NCI-H2227 treated with DMSO at 0.1 percent for 48 hours (cell line): ENCODE results near the gene AP4M1.
"Not testable (repeated sequence)": the region's sequence is repeated elsewhere in the genome, so short reads cannot be mapped to it uniquely, and the experiment has no call there.

ENCODE experiments used
- DNase-seq: peaks from one replicate; lab custom pipeline; 2025; lab: John Stamatoyannopoulos, UW

The AP4M1 gene

GRCh38 chr7:100109521-100110163 lies 8.2 kb downstream of the AP4M1 start:
- DNase-seq: no peak

- no peak for DNase-seq
Measured at GRCh38 chr7:100111156-100111555, 9.7 kb downstream of the AP4M1 start.

GRCh38 chr7:100111914-100112313 lies 10.5 kb downstream of the AP4M1 start:
- DNase-seq: no peak

GRCh38 chr7:100115026-100115425 lies 13.6 kb downstream of the AP4M1 start:
- DNase-seq: no peak

- DNase-seq: no peak
Measured at GRCh38 chr7:100118388-100119071, 17.1 kb downstream of the AP4M1 start.

- peak; percentile 97 for DNase-seq
Measured at GRCh38 chr7:100119072-100119969, 17.9 kb downstream of the AP4M1 start, which contains the start of the genes CNPY4 and TAF6. Gene CNPY4 (plus strand): TSS chr7:100119634. CDS start chr7:100119745, 111 bp downstream. Gene TAF6 (minus strand): TSS chr7:100119358. CDS start chr7:100114209, 5,149 bp downstream.

GRCh38 chr7:100119970-100120732 lies 18.7 kb downstream of the AP4M1 start:
- peak; percentile 79 for DNase-seq

- no peak for DNase-seq
Measured at GRCh38 chr7:100120733-100121036, 19.2 kb downstream of the AP4M1 start.

GRCh38 chr7:100122067-100122466 lies 20.6 kb downstream of the AP4M1 start:
- DNase-seq: no peak

- DNase-seq: no peak
Measured at GRCh38 chr7:100122568-100122967, 21.1 kb downstream of the AP4M1 start.

GRCh38 chr7:100124301-100125230 lies 23.1 kb downstream of the AP4M1 start:
- DNase-seq: no peak

- no peak for DNase-seq
Measured at GRCh38 chr7:100126239-100126930, 24.9 kb downstream of the AP4M1 start.

- DNase-seq: peak; percentile 96
Measured at GRCh38 chr7:100126931-100127865, 25.8 kb downstream of the AP4M1 start, which contains the start of gene MBLAC1. Gene MBLAC1 (plus strand): TSS chr7:100126967. CDS start chr7:100127396, 429 bp downstream.

GRCh38 chr7:100127866-100128636 lies 26.6 kb downstream of the AP4M1 start:
- DNase-seq: no peak

- DNase-seq: no peak
Measured at GRCh38 chr7:100128637-100128963, 27.2 kb downstream of the AP4M1 start.

GRCh38 chr7:100130220-100130607 lies 28.8 kb downstream of the AP4M1 start:
- not testable (repeated sequence) for DNase-seq

GRCh38 chr7:100130608-100131453 lies 29.4 kb downstream of the AP4M1 start:
- peak; percentile 66 for DNase-seq
